H9 (cell line): ENCODE measurements around the gene GADD45A. TPM values are rescaled to one million over a fixed set of nuclear protein-coding genes. Genes with fewer than 3 reads are reported as not detected.

ENCODE experiments used
- DNase-seq: peaks from one replicate; pipeline ENCODE4 v3.0.0-alpha.2; 2017
- H2AFZ ChIP-seq: one replicate; pipeline ENCODE4 v1.6.1; 2013; ENCODE audit warnings: mild to moderate bottlenecking, low read length, control low read depth, moderate library complexity
- H2AK5ac ChIP-seq: 2 replicates; pipeline ENCODE4 v1.6.1; 2013; ENCODE audit warnings: low read length, control low read depth, mixed read lengths; ENCODE audit not compliant: insufficient read length
- H2BK120ac ChIP-seq: one replicate; pipeline ENCODE4 v1.6.1; 2013; ENCODE audit warnings: low read depth, mild to moderate bottlenecking, low read length, control low read depth, inconsistent platforms; ENCODE audit not compliant: poor library complexity, severe bottlenecking
- H2BK12ac ChIP-seq: 2 replicates; pipeline ENCODE4 v1.6.1; 2013; ENCODE audit warnings: low read length, control low read depth, mixed read lengths, low read depth; ENCODE audit not compliant: insufficient read length
- H2BK15ac ChIP-seq: 2 replicates; pipeline ENCODE4 v1.6.1; 2013; ENCODE audit warnings: low read depth, low read length, control low read depth
- H2BK20ac ChIP-seq: one replicate; pipeline ENCODE4 v1.6.1; 2013; ENCODE audit warnings: low read depth, mild to moderate bottlenecking, low read length, control low read depth, inconsistent platforms; ENCODE audit not compliant: poor library complexity, severe bottlenecking
- H2BK5ac ChIP-seq: 2 replicates; pipeline ENCODE4 v1.6.1; 2013; ENCODE audit warnings: low read length, control low read depth, mixed read lengths; ENCODE audit not compliant: insufficient read length
- H3K14ac ChIP-seq: 2 replicates; pipeline ENCODE4 v1.6.1; 2013; ENCODE audit warnings: low read length, control low read depth; ENCODE audit not compliant: insufficient read depth
- H3K18ac ChIP-seq: 2 replicates; pipeline ENCODE4 v1.6.1; 2013; ENCODE audit warnings: low read depth, mild to moderate bottlenecking, mixed read lengths, low read length, control low read depth; ENCODE audit not compliant: insufficient read length
- H3K23ac ChIP-seq: 2 replicates; pipeline ENCODE4 v1.6.1; 2013; ENCODE audit warnings: low read length, control low read depth, mixed read lengths, low read depth; ENCODE audit not compliant: insufficient read length
- H3K23me2 ChIP-seq: 2 replicates; pipeline ENCODE4 v1.6.1; 2013; ENCODE audit warnings: low read depth, mild to moderate bottlenecking, mixed read lengths, low read length, control low read depth; ENCODE audit not compliant: insufficient read length, poor library complexity, severe bottlenecking
- H3K27ac ChIP-seq: 2 replicates; pipeline ENCODE4 v1.5.1; 2013; ENCODE audit warnings: low read length, control low read depth, mixed read lengths, low read depth; ENCODE audit not compliant: insufficient read length
- H3K27me3 ChIP-seq: 2 replicates; pipeline ENCODE4 v1.6.1; 2013; ENCODE audit warnings: low read length, control low read depth, inconsistent platforms; ENCODE audit not compliant: insufficient read depth
- H3K4ac ChIP-seq: 2 replicates; pipeline ENCODE4 v1.6.1; 2013; ENCODE audit warnings: low read depth, mild to moderate bottlenecking, control low read depth, inconsistent platforms, low read length, moderate library complexity
- H3K4me1 ChIP-seq: 2 replicates; pipeline ENCODE4 v1.6.1; 2013; ENCODE audit warnings: low read length, control low read depth, inconsistent platforms; ENCODE audit not compliant: insufficient read depth
- H3K4me2 ChIP-seq: 2 replicates; pipeline ENCODE4 v1.6.1; 2013; ENCODE audit warnings: low read length, control low read depth, mixed read lengths; ENCODE audit not compliant: insufficient read length, insufficient read depth
- H3K56ac ChIP-seq: 2 replicates; pipeline ENCODE4 v1.6.1; 2013; ENCODE audit warnings: low read depth, mild to moderate bottlenecking, mixed read lengths, low read length, control low read depth; ENCODE audit not compliant: insufficient read length
- H3K79me1 ChIP-seq: 2 replicates; pipeline ENCODE4 v1.6.1; 2013; ENCODE audit warnings: low read depth, mild to moderate bottlenecking, moderate library complexity, low read length, control low read depth, inconsistent platforms; ENCODE audit not compliant: insufficient read depth, poor library complexity, severe bottlenecking
- H3K79me2 ChIP-seq: 2 replicates; pipeline ENCODE4 v1.6.1; 2013; ENCODE audit warnings: low read length, control low read depth, inconsistent platforms; ENCODE audit not compliant: insufficient read depth
- H3K9ac ChIP-seq: 2 replicates; pipeline ENCODE4 v1.6.1; 2013; ENCODE audit warnings: low read length, control low read depth, mixed read lengths; ENCODE audit not compliant: insufficient read length; ENCODE audit errors: extremely low read depth
- H3K9me3 ChIP-seq: one replicate; pipeline ENCODE4 v1.6.1; 2013; ENCODE audit warnings: low read depth, low read length, inconsistent platforms; ENCODE audit not compliant: control insufficient read depth
- H3T11ph ChIP-seq: one replicate; pipeline ENCODE4 v1.6.1; 2013; ENCODE audit warnings: mild to moderate bottlenecking, low read length, control low read depth, inconsistent platforms
- H4K20me1 ChIP-seq: one replicate; pipeline ENCODE4 v1.6.1; 2013; ENCODE audit not compliant: control insufficient read depth, insufficient read length, insufficient read depth
- H4K5ac ChIP-seq: 2 replicates; pipeline ENCODE4 v1.6.1; 2013; ENCODE audit warnings: low read depth, mild to moderate bottlenecking, mixed read lengths, low read length, control low read depth; ENCODE audit not compliant: insufficient read length
- H4K8ac ChIP-seq: replicated peaks from 2 replicates; pipeline ENCODE4 v1.6.1; 2013; ENCODE audit warnings: low read length, control low read depth, mixed read lengths, low read depth; ENCODE audit not compliant: insufficient read length
- H4K91ac ChIP-seq: 2 replicates; pipeline ENCODE4 v1.6.1; 2013; ENCODE audit warnings: low read depth, mild to moderate bottlenecking, moderate library complexity, mixed read lengths, low read length, control low read depth; ENCODE audit not compliant: insufficient read length
- H3K27ac Mint-ChIP-seq, 3 experiments: 2 replicates in 2 of 3; 3 replicates in 1 of 3; pipeline ENCODE4 v1.8.0; 2020 to 2021; ENCODE audit warnings: mixed read lengths in 3 of 3, mild to moderate bottlenecking in 1 of 3, moderate library complexity in 1 of 3
- H3K27me3 Mint-ChIP-seq: 2 replicates; pipeline ENCODE4 v1.8.0; 2021; ENCODE audit warnings: low read depth, mild to moderate bottlenecking, moderate library complexity, mixed read lengths
- H3K36me3 Mint-ChIP-seq, 3 experiments: 2 replicates in 2 of 3; 3 replicates in 1 of 3; pipeline ENCODE4 v1.8.0; 2020 to 2021; ENCODE audit warnings: low read depth in 3 of 3, mixed read lengths in 3 of 3; ENCODE audit not compliant: insufficient read depth in 1 of 3
- H3K4me1 Mint-ChIP-seq, 2 experiments: 2 replicates each; pipeline ENCODE4 v1.8.0; 2020; ENCODE audit warnings: mixed read lengths in 2 of 2
- H3K4me3 Mint-ChIP-seq, 2 experiments: 2 replicates in 1 of 2; 3 replicates in 1 of 2; pipeline ENCODE4 v1.8.0; 2020 to 2021; ENCODE audit warnings: mild to moderate bottlenecking in 2 of 2, mixed read lengths in 2 of 2, moderate library complexity in 1 of 2
- H3K9me3 Mint-ChIP-seq, 2 experiments: 2 replicates in 1 of 2; 3 replicates in 1 of 2; pipeline ENCODE4 v1.8.0; 2020; ENCODE audit warnings: mild to moderate bottlenecking in 2 of 2, mixed read lengths in 2 of 2, moderate library complexity in 1 of 2
- CTCF ChIP-seq: fragments of 200-600 bp; sonication (generic); conservative IDR thresholded peaks from 3 replicates; pipeline ENCODE4 v1.8.0; 2021; ENCODE audit warnings: antibody characterized with exemption, mild to moderate bottlenecking
- WGBS: extraction: QIAGEN DNeasy Blood & Tissue Kit; methylation state at CpG from one replicate; pipeline ENCODE4 v1.1.7; 2013; ENCODE audit warnings: missing lambda C conversion rate, low lambda C conversion rate, mixed read lengths; ENCODE audit not compliant: insufficient read length; ENCODE audit errors: extremely low coverage; 5-methylcytosine and 5-hydroxymethylcytosine counted together
- total RNA-seq: library from RNA; stranded (reverse); gene quantifications from 2 replicates; pipeline ENCODE4 v1.2.1, GENCODE V29; 2021

GADD45A gene
- total RNA-seq, 1 experiment from 2014 or later: 22.8 TPM

GRCh38 chr1:67651031-67651430 lies 34.0 kb upstream of the GADD45A start:
- Histone ChIP-seq H4K20me1 (no peaks in the 10 kb centered on the region), H3K23me2 (no peaks in the 10 kb centered on the region), H4K5ac (no peak overlapping the region), H3K14ac (no peak overlapping the region), H3K23ac (no peak overlapping the region), H3K79me2 (no peaks in the 10 kb centered on the region), H2BK5ac (no peak overlapping the region), H3K79me1 (no peaks in the 10 kb centered on the region), H3K9me3 (no peaks in the 10 kb centered on the region), H3K4me1 (no peaks in the 10 kb centered on the region; the same call in 1 of the 2 replicates), H3K4me2 (no peak overlapping the region), H3K4ac (no peak overlapping the region), H2BK15ac (no peak overlapping the region), H3K9ac (no peak overlapping the region), H2AK5ac (no peak overlapping the region), H2BK12ac (no peak overlapping the region), H2AFZ (no peak overlapping the region), H3T11ph (no peak overlapping the region), H3K18ac (no peak overlapping the region), H4K8ac (no peak overlapping the region), H3K27me3 (no peaks in the 10 kb centered on the region), H2BK120ac (no peak overlapping the region), H4K91ac (no peak overlapping the region), H2BK20ac (no peak overlapping the region), H3K56ac (no peak overlapping the region), H3K27ac (no peak overlapping the region)
- Mint-ChIP-seq H3K27ac (no peak overlapping the region), H3K36me3 (no peaks in the 10 kb centered on the region), H3K27me3 (no peaks in the 10 kb centered on the region), H3K9me3 (no peaks in the 10 kb centered on the region), H3K4me3 (no peak overlapping the region), H3K4me1 (peaks cover 13 to 14% of the 10 kb centered on the region in 2 experiments)
- no CpG with 5 or more reads among the region's 3 CpGs for WGBS
- DNase-seq: no peak
- no peak for TF ChIP-seq CTCF
